ENCODE results near the gene RBFOX2.

The RBFOX2 gene

DNA sequence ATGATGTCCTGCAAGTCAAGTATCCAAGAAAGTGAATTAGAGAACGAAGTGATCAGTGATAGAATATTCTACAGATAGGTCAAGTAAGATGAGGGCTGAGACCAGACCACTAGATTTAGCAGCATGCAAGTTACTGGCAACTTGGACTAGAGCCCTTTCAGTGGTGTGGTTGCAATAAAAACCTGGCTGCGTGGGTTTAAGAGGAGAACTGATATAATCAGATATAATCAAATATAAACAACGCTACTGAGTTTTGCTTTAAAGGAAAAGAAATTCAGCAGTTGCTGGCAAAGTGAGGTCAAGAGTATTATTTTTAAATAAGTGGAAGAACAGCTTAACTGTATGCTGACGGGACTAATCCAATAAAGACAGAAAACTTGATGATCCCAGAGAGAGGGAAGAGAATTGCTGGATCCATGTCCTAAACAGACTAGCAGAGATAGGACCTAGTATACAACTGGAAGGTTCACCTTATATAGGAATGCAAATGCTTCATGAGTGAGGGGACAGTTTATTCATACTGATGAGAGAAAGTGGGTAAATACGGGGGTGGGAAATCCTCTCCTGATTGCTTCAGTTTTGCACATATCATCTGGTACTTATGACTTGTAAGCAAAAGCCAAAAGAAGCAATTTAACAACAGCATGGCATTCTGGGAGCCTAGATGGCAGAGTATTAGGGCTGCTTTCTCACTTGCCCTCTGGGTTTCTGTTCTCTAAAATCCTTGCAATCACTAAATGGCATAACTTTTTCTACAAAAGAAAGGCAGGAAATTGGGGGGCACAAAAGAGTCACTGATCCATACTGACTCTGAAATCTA, 146.2 kb downstream of the RBFOX2 start:
- Histone ChIP-seq H3K4me3 (ENCODE audit: low read depth, low read length) (peak overlapping the region; percentile 36), H3K36me3 (no peaks in the 10 kb centered on the region), H3K9me3 (no peaks in the 10 kb centered on the region), H3K4me1 (peaks cover 23% of the 10 kb centered on the region), H3K27me3 (no peaks in the 10 kb centered on the region)
- TF ChIP-seq, protein P1, sequence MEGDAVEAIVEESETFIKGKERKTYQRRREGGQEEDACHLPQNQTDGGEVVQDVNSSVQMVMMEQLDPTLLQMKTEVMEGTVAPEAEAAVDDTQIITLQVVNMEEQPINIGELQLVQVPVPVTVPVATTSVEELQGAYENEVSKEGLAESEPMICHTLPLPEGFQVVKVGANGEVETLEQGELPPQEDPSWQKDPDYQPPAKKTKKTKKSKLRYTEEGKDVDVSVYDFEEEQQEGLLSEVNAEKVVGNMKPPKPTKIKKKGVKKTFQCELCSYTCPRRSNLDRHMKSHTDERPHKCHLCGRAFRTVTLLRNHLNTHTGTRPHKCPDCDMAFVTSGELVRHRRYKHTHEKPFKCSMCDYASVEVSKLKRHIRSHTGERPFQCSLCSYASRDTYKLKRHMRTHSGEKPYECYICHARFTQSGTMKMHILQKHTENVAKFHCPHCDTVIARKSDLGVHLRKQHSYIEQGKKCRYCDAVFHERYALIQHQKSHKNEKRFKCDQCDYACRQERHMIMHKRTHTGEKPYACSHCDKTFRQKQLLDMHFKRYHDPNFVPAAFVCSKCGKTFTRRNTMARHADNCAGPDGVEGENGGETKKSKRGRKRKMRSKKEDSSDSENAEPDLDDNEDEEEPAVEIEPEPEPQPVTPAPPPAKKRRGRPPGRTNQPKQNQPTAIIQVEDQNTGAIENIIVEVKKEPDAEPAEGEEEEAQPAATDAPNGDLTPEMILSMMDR (IDR thresholded peaks at IDR 0.05; ENCODE audit: low read depth, low read length) = no peak
- peak; percentile 41 for DNase-seq

DNA sequence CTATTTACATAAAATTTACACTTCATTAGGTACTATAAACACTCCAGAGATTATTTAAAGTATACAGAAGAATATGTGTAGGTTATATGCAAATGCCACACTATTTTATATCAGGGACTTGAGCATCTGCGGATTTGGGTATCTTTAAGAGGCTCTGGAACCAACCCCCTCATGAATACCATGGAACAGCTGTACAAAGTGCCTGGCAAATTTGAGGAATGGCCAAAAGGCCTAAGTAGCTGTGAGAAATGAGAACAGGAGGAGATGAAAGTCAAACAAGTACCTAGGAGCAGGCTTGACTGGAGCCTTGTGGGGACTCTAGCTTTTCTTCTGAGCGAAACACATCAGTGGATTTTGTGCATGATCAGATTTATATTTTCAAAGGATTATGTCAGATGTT, 149.3 kb downstream of the RBFOX2 start:
- TF ChIP-seq, protein P1 (IDR thresholded peaks at IDR 0.05; ENCODE audit: low read depth, low read length) = no peak
- no peaks in the 10 kb centered on the region for H3K9me3 ChIP-seq
- no peak for DNase-seq
- H3K27me3 ChIP-seq = no peaks in the 10 kb centered on the region
- H3K4me1 ChIP-seq = peaks cover 21% of the 10 kb centered on the region
- no peaks in the 10 kb centered on the region for H3K36me3 ChIP-seq
- no peak overlapping the region for H3K4me3 ChIP-seq (ENCODE audit: low read depth, low read length)

DNA sequence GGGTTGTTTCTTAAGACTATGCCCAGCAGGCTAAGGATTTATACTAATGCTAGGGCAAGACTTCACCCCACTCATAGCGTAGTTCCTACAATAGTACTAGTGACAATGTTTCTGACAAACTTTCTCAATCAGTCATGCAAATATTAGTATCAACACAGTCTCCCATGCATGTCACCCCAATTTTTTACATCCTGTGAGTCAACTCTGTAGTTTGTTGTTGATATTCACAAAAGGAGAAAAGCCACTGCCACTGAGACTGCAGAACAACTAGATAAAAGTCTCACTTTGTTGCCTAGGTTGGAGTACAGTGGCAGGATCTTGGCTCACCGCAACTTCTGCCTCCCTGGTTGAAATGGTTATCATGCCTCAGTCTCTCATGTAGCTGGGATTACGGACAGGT, 155.2 kb downstream of the RBFOX2 start:
- peaks cover 6% of the 10 kb centered on the region for H3K4me1 ChIP-seq
- peaks cover 7% of the 10 kb centered on the region; the same call in 1 of the 2 replicates for H3K36me3 ChIP-seq
- TF ChIP-seq, protein P1 (IDR thresholded peaks at IDR 0.05; ENCODE audit: low read depth, low read length) = no peak
- no peak for DNase-seq
- H3K27me3 ChIP-seq = no peaks in the 10 kb centered on the region
- H3K4me3 ChIP-seq (ENCODE audit: low read depth, low read length) = no peak overlapping the region
- H3K9me3 ChIP-seq = no peaks in the 10 kb centered on the region

DNA sequence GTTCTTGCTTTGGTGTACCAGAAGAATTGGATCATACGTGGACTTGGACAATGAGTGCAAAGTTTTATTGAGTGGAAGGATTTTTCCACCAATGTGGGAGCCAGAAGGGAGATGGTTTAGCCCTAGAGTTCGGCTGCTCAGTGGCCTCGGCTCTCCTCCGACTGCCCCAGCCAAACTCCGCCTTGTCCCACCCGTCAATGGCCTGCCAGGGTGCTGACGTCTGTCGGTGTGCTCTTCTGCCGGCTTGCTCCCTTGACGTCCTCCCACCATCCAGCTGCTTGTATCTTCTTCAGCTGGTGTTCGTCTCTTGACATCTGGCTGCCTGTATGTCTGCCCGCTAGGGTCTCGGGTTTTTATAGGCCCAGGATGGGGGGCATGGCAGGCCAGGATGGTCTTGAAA, 156.2 kb downstream of the RBFOX2 start:
- Histone ChIP-seq H3K4me3 (ENCODE audit: low read depth, low read length) (no peak overlapping the region), H3K4me1 (peaks cover 6% of the 10 kb centered on the region), H3K27me3 (no peaks in the 10 kb centered on the region)

DNA sequence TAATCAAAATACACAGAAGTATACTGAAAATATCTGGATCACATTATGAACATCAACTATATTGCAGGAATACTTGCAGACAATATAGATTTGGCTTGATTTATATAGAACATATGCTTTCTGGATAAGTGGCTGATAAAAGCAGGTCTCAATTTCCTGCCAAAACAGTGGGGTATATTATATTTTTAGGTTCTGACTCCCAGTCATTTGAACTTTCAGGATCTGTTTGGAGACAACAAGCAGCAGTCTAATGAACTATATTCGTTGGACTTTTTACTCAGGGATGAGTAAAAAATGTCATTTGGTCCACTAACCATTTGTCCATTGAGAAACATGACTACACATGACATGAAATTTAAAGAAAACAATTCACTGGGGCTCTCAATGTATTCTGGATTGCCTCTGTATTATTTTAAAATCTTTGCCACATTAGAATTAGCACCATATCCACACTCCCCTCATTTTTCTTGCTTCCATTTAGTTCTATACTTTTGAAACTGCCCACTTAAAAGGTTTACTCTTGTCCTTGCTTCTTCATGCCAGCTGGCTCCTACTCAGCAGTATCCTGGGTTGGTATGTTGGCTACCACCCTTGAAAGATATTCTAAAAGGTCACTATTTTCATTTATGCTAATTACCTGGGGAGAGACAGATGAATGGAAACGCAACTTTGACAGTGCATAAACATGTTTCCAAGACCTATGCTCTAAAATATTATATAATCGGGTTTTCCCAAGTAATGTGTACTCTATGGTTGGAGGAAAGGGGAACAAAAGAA, 157.9 kb downstream of the RBFOX2 start:
- Histone ChIP-seq H3K4me1 (peaks cover 3% of the 10 kb centered on the region; the same call in 1 of the 2 replicates), H3K36me3 (peaks cover 7% of the 10 kb centered on the region; the same call in 1 of the 2 replicates), H3K27me3 (no peaks in the 10 kb centered on the region), H3K4me3 (ENCODE audit: low read depth, low read length) (no peak overlapping the region), H3K9me3 (no peaks in the 10 kb centered on the region)
- TF ChIP-seq, protein P1 (IDR thresholded peaks at IDR 0.05; ENCODE audit: low read depth, low read length) = no peak
- DNase-seq = no peak

More for the DNA sequence above, 156.2 kb downstream of the RBFOX2 start:
- Histone ChIP-seq H3K36me3 (peaks cover 7% of the 10 kb centered on the region; the same call in 1 of the 2 replicates), H3K9me3 (no peaks in the 10 kb centered on the region)
- DNase-seq = no peak
- TF ChIP-seq, protein P1 (IDR thresholded peaks at IDR 0.05; ENCODE audit: low read depth, low read length) = no peak

Data from BE2C (cell line).